Left ventricle myocardium inferior (tissue), 1 donor: ENCODE data around the gene GPBP1. TPM values are rescaled to one million over a fixed set of nuclear protein-coding genes. Genes with fewer than 3 reads are reported as not detected.
A peak's percentile ranks its signal among the peaks of the same experiment; 100 is the strongest.

Experiments used
- DNase-seq: peaks from one replicate; pipeline ENCODE4 v3.0.0-alpha.2; 2020
- H3K27ac ChIP-seq: fragments of 200-600 bp; replicated peaks from 2 replicates; pipeline ENCODE4 v1.8.0; 2021
- H3K27me3 ChIP-seq: fragments of 200-600 bp; 2 replicates; pipeline ENCODE4 v1.8.0; 2021; ENCODE audit warnings: low read depth
- H3K36me3 ChIP-seq: fragments of 200-600 bp; 2 replicates; pipeline ENCODE4 v1.8.0; 2021
- H3K4me1 ChIP-seq: fragments of 200-600 bp; 2 replicates; pipeline ENCODE4 v1.8.0; 2021
- H3K4me3 ChIP-seq: fragments of 200-600 bp; 2 replicates; pipeline ENCODE4 v1.8.0; 2021; ENCODE audit warnings: mild to moderate bottlenecking, moderate library complexity
- H3K9me3 ChIP-seq: fragments of 200-600 bp; replicated peaks from 2 replicates; pipeline ENCODE4 v1.8.0; 2021
- intact Hi-C: fragments of 100-400 bp; cut with micrococcal nuclease; formaldehyde crosslinking; loops from one replicate; pipeline ENCODE4 v1.11.0; 2022
- total RNA-seq: library from RNA; stranded (reverse); fragmentation: NEBNext Ultra II Directional; extraction: Animal tissue kit (Norgen Biotek cat#: 25700); gene quantifications from one replicate; pipeline ENCODE4 v1.2.1, GENCODE V29; 2021
- TF ChIP-seq, protein P1 (sequence below): fragments of 200-600 bp; IDR thresholded peaks from 2 replicates; pipeline ENCODE4 v1.8.0; 2021; ENCODE audit warnings: antibody characterized with exemption, mild to moderate bottlenecking, borderline replicate concordance
- donor health status: DM: no; HTN: yes; CAD: no; lungs with severe emphysema.

Gene GPBP1
- total RNA-seq, 1 donor from 2014 or later, result 47.4 TPM

DNA sequence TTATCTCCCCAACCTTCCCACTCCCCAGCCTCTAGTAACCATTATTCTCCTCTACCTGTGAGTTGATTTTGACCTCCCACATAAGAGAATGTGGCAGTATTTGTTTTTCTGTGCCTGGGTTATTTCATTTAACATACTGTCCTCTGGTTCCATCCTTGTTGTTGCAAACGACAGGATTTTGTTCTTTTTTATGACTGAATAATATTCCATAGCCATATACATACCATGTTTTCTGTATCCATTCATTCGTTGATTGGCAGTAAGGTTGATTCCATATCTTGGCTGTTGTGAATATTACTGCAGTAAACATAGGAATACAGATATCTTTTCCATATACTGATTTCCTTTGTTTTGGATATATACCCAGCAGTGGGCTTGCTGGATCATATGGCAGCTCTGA is 20.8 kb downstream of the GPBP1 start:
- Histone ChIP-seq H3K27me3 (no peaks in the 10 kb centered on the region), H3K4me3 (no peak overlapping the region), H3K4me1 (peaks cover 45% of the 10 kb centered on the region), H3K27ac (no peak overlapping the region), H3K36me3 (peaks cover 6% of the 10 kb centered on the region), H3K9me3 (no peaks in the 10 kb centered on the region)
- intact Hi-C loops, result no loop called here
- no peak for DNase-seq
- TF ChIP-seq, protein P1, sequence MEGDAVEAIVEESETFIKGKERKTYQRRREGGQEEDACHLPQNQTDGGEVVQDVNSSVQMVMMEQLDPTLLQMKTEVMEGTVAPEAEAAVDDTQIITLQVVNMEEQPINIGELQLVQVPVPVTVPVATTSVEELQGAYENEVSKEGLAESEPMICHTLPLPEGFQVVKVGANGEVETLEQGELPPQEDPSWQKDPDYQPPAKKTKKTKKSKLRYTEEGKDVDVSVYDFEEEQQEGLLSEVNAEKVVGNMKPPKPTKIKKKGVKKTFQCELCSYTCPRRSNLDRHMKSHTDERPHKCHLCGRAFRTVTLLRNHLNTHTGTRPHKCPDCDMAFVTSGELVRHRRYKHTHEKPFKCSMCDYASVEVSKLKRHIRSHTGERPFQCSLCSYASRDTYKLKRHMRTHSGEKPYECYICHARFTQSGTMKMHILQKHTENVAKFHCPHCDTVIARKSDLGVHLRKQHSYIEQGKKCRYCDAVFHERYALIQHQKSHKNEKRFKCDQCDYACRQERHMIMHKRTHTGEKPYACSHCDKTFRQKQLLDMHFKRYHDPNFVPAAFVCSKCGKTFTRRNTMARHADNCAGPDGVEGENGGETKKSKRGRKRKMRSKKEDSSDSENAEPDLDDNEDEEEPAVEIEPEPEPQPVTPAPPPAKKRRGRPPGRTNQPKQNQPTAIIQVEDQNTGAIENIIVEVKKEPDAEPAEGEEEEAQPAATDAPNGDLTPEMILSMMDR, result no peak

DNA sequence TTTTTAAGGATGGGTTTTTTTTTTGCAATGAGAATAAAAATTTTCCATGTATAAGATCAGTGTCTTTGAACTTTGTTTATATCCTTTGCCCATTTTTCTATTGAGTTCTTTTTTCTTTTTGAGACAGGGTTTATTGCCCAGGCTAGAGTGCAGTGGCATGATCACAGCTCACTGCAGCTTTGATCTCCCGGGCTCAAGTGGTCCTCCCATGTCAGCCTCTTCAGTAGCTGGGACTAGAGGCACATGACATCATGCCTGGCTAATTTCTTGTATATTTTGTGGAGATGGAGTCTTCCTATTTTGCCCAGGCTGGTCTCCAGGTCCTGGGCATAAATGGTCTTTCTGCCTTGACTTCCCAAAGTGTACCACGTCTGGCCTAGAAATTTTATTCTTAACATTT is 21.2 kb downstream of the GPBP1 start:
- H3K27ac ChIP-seq, result no peak overlapping the region
- DNase-seq, result no peak
- peaks cover 6% of the 10 kb centered on the region for H3K36me3 ChIP-seq
- H3K27me3 ChIP-seq, result no peaks in the 10 kb centered on the region
- no peaks in the 10 kb centered on the region for H3K9me3 ChIP-seq
- TF ChIP-seq, protein P1, result no peak
- H3K4me1 ChIP-seq, result peaks cover 45% of the 10 kb centered on the region
- intact Hi-C loops, result no loop called here
- no peak overlapping the region for H3K4me3 ChIP-seq

DNA sequence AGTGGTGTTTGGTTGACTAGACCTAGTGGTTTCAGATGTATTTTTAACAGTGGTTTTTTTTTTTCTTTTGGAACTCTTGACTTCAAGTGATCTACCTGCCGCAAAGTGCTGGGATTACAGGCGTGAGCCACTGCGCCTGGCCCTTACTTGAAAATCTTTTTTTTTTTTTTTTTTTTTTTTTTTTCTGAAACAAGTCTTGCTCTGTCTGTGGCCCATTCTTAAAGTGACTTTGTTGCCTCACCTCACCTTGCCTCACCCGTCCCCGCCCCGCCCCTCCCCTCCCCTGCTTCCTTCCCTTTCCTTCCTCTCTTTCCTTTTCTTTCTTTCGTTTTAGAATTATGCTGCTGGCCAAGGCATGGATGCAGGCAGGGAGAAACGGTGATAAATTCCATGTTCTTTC is 26.0 kb downstream of the GPBP1 start:
- H3K4me1 ChIP-seq, result peaks cover 79% of the 10 kb centered on the region
- H3K27ac ChIP-seq, result no peak overlapping the region
- no peaks in the 10 kb centered on the region for H3K9me3 ChIP-seq
- DNase-seq, result no peak
- H3K4me3 ChIP-seq, result no peak overlapping the region
- H3K36me3 ChIP-seq, result no peaks in the 10 kb centered on the region
- H3K27me3 ChIP-seq, result no peaks in the 10 kb centered on the region
- intact Hi-C loops, result no loop called here
- TF ChIP-seq, protein P1, result no peak

DNA sequence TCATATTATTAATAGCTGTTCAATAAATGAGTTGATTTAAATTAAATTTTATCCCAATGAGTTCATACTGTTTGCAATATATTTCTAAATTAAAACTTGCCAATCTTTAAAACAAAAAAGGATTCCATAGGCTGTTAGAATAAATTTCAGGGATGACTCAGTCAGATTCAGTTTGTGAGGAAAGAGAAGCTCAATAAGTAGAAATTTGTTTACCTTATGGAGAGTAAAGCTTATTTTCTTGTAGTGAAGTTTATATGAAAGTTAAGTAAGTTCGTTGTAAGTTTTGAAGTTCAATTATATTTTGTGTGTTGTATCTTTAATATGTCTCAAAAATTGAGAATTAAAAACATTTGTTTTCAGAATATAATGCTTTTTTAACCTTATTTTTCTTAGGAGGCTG is 29.0 kb downstream of the GPBP1 start:
- TF ChIP-seq, protein P1, result no peak
- Histone ChIP-seq H3K27ac (no peak overlapping the region), H3K27me3 (no peaks in the 10 kb centered on the region), H3K36me3 (no peaks in the 10 kb centered on the region), H3K9me3 (no peaks in the 10 kb centered on the region), H3K4me1 (peaks cover 95% of the 10 kb centered on the region), H3K4me3 (no peak overlapping the region)
- intact Hi-C loops, result no loop called here
- DNase-seq, result no peak

DNA sequence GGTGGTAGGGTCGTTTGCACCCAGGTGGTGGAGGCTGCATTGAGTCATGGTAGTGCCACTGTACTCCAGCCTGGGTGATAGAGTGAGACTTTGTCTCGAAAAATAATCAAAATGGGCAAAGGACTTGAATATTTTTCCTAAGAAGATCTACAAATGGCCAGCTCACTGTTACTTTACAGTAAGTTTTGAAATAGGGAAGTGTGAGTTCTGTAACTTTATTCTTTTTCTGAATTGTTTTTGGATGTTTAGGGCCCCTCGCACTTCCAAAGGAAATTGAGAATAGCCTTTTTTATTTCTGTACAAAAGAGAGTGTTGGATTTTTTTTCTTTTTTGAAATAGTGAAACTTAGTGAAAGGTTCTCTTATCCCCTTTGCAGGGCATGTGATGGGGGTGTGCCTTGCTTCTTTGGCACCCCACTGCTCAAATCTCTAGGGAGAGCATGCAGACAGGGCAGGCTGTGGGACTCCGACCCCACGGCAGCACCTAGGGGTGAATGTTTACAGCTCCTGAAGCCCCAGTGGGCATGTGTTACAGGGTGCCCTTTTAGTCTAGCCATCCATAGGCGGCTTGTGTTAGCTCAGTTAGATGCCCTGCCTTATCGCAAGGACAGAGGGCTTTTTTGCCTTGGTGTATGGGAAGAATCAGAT is 33.3 kb downstream of the GPBP1 start:
- TF ChIP-seq, protein P1, result no peak
- Histone ChIP-seq H3K36me3 (no peaks in the 10 kb centered on the region), H3K4me3 (peak overlapping the region; percentile 35), H3K4me1 (peaks cover 89% of the 10 kb centered on the region), H3K27ac (peak overlapping the region; percentile 87), H3K9me3 (no peaks in the 10 kb centered on the region), H3K27me3 (no peaks in the 10 kb centered on the region)
- DNase-seq, result no peak
- intact Hi-C loops, result no loop called here
